Gastrocnemius medialis (tissue), 4 donors: ENCODE data around the gene TRIO.

Experiments
- CTCF ChIP-seq, 5 experiments: fragments of 450-650 bp in 3 of 5; fragments of 200-600 bp in 2 of 5; sonication (generic) in 2 of 5; IDR thresholded peaks in 4 of 5; conservative IDR thresholded peaks in 1 of 5; 1 replicate in 4 of 5; 2 replicates in 1 of 5; pipeline ENCODE4 v1.5.1; 2016 to 2019; ENCODE audit warnings: antibody characterized with exemption in 5 of 5, mild to moderate bottlenecking in 3 of 5, moderate library complexity in 3 of 5
- POLR2A ChIP-seq, 2 donors: fragments of 450-650 bp; IDR thresholded peaks; one replicate each; pipeline ENCODE4 v1.6.1; 2017; ENCODE audit warnings: antibody characterized with exemption in 2 of 2, mild to moderate bottlenecking in 2 of 2, moderate library complexity in 2 of 2

- TF ChIP-seq POLR2A (IDR thresholded peaks at IDR 0.05): no peak
- no peak for TF ChIP-seq CTCF (IDR thresholded peaks at IDR 0.05 in 4 of 5, conservative IDR thresholded peaks at IDR 0.05 in 1 of 5)
Measured at GRCh38 chr5:14256756-14257393, 113.7 kb downstream of the TRIO start.
